HG03521 (cell line): ENCODE results near the gene PLA2G7.
"Not testable (repeated sequence)": the region's sequence is repeated elsewhere in the genome, so short reads cannot be mapped to it uniquely, and the experiment has no call there.

Experiments
- ATAC-seq: cut with Tn5 transposase; IDR thresholded peaks from one replicate; pipeline ENCODE4 v1.9.1; 2021; ENCODE audit warnings: mild to moderate bottlenecking, moderate library complexity; ENCODE audit not compliant: unreplicated experiment

The PLA2G7 gene

DNA sequence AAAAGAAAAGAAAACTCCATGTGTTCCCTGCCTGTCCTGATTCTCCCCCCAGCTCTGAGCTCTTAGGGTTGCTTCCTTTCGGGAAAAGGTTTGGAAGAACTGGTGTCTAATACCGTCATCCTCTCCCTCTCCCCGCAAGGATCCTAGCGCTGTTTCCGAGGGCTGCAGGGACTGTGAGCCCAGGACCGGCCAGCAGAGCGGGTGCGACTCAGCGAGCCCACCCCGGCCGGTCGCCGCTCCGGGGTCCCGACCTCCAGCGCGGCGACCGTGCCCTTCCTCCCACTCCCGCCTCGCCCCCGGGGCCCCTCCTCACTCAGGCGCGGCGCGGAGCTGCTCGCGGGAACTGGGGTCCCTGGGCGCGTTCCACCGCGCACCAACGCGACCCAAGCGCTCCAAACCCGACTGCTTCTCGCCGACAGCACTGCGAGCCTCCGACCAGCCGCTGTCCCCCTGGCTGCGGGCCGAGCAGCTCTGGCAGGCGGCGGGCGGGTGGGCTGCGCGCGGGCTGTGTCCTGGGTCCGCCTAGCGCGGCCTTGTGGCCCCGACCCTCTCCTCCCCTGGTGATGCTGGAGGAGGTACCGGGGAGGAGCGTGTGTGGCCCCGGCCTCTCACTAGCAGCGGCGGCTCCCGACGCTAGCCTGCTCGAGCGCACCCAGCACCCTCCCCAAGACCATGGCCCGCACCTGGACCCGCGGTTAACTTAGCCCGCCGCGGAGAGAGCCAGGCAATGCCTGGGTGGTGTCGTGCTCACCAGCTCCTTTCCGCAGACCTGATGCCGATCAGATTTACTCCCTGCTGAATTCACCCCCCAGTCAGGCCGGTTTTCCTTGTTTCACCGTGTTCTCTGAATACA lies at the start of gene PLA2G7:
TSS of gene PLA2G7 (minus strand) at position 509 of the 853 bp plus-strand sequence. CDS start 12,484 bp downstream, outside the sequence.
- ATAC-seq = no peak

DNA sequence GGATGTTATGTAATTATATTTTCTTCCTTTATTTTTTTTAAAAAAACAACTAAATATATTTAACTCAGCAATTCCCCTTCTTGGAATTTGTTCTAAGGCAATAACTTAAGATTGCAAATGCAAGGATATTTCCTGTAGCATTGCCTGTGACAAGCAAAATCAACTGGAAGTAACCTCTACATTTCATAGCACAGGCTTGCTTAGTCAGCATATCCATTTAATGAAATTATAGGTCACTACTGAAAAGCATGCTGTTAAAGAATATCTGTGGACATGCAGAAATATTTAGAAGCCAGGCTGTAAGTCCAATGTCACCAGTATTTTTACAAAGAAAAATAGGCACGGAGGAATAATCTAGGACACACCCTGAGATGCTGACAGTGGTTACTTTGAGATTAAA lies 49.4 kb upstream of the PLA2G7 start:
- ATAC-seq = no peak

DNA sequence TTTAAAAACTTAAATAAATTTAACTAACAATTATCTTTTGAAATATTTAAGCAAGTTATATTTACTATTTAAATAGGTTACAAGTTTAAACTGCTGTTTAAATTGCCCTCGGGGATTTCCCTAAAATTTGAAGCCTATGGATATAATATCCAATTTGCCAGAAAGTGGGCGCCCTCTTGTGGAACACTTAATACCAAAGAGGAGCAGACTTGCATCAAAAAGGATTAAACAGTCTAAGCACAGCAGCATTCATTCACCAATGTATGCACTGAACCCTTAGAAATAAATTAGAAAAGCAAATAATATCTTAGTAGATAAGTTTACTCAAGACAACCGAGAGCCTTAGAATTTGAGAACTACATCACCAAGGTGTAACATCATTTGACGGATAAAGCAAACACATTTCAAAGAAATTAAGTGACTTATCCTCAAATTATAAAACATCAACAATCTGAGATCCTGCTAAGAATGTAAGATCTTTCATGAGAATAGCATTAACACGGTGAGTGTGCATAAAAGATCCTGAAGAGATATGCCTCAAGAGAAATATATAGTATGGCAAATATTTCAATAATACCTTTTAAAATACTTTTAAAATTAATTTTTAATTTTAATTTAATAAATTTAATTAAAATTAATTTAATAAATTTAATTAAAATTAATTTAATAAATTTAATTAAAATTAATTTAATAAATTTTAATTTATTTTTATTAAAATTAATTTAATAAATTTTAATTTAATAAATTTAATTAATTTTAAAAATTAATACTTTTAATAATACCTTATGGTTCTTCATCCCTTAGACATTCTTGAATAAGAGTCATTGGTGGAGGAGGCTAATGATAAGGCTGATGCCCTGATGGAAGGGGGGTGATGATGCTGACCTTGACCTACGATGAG lies 46.6 kb upstream of the PLA2G7 start:
- ATAC-seq = no peak

DNA sequence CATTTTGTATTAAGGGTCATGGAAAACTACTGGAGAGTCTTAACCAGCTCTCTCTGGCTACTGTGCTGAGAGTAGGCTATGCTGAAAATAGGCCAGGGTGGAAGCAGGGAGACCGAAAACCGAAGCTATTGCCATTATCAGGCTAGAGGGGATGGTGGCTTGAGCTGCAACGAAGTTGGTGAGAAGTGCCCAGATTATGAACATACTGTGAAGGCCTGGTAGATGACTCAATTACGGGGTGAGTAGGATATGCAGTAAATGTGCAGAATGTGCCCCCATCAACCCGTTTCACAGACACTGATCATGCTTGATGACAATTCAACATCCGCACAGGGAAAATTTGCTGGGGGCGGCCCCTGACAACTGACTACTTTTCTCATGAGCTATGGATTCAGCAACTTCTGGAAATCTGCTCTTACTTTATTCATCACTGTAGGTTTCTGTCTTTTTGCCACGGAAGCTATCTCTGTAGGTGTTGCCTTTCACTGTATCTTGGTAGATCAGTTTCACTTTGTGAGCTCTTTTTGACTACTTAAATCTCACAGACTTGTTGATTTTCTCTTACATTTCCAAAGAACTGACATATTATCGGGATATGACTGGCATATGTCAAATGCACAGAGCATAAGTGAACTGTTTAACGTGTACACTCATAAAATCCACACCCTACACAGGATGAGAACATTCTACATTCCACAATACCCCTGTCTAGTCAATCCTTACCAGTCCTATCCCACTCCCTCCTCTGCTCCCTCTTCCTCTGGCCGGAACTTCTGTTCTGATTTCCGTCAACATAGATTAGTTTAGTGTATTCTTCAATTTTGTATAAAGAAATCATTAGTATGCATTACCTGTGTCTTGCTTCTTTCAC lies 42.5 kb upstream of the PLA2G7 start:
- no peak for ATAC-seq

DNA sequence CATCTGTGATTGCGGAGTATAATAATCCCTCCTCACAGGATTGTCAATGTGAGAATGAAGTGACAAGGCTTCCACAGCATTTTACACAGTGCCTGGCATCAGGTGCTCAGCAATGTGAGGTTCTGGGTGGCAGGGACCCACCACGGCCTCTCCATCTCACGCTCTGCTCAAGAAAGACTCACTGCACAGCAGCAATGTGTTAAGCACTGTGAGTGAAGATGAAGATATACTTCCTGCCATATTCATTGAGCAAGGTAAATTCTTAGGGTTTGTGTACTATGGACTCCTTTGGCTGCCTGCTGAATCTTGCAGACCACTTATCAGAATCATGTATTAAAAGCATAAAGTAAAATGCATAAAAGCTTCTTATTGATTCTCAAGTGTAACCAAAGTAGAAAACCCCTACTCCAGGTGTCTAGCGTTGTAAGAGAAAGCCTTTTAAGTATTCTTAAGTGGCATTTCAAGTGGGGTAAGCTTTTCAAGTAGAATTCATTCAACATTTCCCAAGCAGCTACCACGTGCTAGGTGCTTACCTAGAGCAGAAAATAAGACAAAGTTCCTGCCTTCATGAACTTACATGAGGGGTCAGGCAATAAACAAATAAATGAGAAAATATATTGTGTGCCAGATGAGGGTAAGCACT lies 41.0 kb upstream of the PLA2G7 start:
- no peak for ATAC-seq

DNA sequence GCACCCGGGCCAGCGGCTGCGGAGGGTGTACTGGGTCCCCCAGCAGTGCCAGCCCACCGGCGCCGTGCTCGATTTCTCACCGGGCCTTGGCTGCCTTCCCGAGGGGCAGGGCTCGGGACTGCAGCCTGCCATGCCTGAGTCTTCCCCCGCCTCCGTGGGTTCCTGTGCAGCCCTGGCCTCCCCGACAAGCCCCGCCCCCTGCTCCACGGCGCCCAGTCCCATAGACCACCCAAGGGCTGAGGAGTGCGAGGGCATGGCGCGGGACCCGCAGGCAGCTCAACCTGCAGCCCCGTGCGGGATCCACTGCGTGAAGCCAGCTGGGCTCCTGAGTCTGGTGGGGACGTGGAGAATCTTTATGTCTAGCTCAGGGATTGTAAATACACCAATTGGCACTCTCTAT lies 39.6 kb upstream of the PLA2G7 start:
- not testable (repeated sequence) for ATAC-seq

DNA sequence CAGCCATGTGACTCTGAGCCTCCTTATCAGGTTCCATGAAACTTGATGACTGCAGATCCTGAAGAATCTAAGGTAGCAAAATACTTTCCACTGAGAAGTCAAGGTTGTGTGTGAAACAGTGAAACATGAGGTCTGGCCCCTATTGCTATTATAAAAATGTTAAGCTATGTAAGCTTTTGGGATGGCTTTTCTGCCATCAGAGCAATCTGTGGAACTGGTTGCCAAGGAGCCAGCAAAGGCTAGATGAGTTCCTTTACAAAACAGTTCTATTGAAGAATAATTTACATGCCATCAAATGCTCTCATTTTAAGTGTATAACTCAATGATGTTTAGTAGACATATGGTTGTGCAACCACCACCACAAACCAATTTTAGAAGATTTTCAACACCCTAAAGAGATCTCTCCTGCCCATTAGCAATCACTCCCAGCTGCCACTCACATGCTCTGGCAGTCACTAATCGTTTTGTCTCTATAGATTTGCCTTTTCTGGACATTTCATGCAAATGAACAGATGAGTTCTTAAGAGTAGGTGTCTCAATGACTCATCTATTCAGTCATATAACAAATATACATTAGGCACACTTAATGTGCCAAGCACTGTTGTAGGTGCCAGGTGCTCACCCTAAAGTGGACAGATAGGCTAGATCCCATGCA lies 38.2 kb upstream of the PLA2G7 start:
- no peak for ATAC-seq

DNA sequence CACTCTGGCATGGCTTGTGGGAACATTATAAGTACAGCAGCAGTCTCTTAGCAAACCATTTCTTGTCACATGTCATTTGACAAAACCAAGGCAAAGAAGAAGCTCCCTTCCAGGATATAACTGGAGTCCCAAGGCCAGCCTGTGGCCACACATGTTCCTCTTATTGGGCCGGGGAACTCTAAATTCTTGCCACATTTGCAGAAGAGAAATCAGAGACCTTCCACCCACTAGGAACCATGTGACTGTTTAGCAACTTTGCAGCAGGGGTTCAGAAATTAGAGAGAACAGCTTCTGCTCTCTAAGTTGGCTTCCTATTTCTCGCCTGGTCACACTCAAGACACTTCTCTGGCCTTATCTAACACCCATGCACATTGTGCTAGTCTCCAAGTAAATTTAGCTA lies 37.6 kb upstream of the PLA2G7 start:
- peak; percentile 61 for ATAC-seq

DNA sequence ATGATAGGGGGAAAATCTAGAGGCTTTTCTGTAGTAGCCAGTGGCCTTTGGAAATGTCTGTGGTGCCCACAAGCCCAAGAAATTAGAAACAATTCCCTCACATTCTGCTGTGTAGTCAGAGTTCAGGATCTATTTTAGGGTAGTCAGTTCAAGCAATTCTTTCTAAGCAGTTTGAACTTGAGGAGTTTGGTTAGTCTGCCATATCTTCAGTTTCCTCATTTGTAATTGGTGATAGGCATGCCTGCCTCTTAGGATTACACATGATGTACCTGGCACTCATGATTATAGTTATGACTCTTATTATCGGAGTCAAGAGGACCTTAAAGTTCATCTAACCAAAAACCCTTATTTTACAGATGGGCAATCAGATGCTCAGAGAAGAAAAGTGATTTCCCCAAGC lies 36.8 kb upstream of the PLA2G7 start:
- no peak for ATAC-seq

DNA sequence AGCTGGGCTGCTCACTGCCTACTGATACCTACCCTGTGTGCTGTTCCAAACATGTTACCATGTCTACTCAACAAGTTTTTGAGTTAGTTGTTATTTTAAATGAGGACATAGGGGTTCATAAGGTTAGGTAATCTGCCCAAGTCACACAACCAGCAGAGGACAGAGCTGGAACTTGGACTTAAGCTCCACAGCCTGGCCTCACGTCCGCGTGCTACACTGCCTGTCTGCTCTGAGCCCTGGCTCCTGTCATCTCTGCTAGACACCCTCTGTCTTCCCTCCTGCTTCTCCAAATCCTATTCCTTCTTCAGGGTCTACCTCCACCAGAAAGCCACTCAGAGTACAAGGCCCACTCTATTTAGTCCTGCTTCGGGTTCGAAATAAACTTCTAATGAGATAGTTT lies 29.8 kb upstream of the PLA2G7 start:
- ATAC-seq = no peak

DNA sequence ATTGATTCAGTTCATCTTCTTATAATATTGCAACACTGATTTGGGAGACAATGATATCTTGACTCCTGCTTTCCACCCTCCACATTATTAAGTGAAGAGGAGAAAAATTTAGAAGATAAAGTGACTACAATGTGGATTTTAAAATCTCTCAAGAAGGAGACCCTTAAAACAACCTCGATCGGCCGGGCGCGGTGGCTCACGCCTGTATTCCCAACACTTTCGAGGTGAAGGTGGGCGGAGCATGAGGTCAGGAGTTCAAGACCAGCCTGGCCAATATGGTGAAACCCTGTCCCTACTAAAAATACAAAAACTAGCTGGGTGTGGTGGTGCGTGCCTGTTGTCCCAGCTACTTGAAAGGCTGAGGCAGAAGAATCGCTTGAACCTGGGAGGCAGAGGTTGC lies 29.1 kb upstream of the PLA2G7 start:
- ATAC-seq = not testable (repeated sequence)

DNA sequence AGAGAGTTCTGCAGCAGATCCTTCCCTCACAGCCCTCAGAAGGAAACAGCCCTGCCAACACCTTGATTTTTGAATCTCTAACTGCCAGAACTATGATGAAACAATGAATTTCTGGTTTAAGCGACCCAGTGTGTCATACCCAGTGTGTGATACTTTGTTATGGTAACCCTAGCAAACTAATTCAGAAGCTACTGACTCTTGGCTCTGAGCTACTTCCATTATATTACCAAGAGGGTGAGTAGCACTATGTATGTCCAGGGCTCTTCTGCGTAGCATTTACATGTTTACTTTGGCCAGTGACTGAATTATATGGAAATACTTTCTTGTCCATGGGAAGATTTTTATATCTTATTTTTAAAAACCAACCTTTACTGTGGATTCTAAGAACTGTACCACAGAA lies 28.3 kb upstream of the PLA2G7 start:
- ATAC-seq = no peak

DNA sequence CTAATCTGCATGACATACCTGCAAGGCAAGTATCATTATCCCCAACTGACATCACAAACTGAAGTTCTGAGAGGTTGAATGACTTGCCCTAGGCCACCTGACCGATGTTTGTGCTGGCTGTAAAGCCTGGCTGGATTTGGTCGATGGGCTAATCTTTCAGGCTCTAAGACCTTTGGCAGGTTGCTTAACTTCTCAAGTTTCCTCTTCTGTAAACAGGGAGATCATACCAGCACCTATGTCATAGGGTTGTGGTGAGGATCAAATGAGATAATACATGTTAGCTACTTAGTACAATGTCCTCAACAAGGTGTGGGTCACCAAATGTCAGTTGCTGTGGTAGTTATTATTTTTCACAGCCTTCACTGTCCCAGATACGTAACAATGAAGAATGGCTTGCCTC lies 25.8 kb upstream of the PLA2G7 start:
- no peak for ATAC-seq

DNA sequence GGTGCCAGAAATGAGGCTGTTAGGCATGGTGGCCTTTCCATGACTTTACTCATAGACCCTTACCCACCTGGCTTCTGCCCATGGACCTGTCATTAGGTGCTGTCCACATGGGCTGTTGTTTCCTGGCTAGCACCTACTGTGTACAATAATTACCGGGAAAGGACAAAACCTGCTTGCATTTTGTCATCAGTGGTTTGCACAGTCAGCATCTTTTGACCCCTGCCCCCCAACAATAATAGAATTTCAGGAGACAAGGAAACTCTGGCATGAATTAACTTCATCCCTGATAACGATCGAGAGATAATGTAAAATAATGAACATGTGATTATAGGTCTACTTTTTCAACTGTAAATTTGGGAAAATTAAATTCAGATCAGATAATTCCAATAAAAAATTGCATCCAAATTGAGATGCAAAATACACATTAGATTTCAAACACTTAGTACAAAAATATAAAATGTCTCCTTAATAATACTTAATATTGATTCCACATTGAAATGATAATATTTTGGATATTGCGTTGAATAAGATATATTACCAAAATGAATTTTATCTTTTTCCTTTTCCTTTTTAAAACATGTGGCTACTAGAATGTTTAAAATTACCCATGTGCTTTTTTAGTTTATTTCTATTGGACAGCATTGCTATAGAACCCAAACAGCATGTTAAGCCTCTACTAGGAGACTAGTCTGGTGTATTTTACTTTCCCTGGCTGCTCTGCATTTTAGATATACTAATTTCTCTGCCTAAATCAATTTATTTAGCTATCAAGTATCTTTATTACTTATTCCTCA lies 24.0 kb upstream of the PLA2G7 start:
- no peak for ATAC-seq

DNA sequence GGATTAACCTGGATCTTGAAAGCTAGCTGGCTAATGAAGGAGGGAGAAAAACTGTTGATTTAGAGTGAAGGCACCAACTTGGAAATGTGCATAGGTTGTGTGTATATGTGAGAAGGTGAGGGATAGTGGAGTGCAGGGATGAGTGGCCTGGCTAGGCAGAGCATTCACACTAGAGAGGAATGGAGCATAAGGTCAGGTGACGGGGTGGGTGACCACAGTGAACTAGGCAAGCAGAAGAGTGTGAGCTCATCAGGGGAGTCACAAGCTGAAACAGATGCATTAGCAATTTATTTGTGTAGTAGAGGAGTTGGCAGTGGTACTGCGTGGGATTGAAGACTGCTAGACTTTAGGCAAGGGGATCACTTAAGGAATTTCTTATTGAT lies 22.0 kb upstream of the PLA2G7 start:
- no peak for ATAC-seq

DNA sequence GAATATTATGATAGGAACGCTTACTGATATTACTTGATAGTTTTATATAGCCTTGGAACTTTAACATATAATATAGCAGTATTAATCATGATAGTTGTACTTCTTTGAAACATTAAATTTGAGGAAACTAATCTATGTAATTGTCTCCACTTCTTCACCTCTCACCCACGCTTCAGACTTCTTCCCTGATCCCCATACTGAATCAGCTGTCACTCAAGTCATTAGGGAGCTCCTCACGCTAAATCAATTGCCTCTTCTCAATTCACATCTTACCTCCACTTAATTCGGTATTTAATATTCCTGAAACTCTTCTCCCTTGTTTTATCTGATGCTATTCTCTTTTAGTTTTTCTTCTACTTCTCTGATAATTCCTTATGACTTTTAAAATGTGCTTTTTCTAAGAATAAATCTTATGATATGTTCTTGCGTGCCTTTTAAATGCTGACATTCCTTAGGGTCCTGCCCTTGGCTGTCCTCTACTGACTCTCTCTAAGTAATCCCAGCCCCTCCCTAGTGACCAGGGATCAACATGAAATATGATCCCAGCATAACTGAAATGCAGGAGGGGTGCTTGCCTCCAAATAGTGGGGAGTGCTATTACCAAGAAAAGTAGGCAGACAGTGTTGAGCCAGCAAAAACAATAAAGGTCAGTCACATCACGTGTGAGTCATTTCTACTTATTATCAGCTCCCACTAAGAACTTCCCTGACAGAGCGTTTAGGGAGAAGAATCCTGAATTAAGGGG lies 21.5 kb upstream of the PLA2G7 start:
- ATAC-seq = no peak

DNA sequence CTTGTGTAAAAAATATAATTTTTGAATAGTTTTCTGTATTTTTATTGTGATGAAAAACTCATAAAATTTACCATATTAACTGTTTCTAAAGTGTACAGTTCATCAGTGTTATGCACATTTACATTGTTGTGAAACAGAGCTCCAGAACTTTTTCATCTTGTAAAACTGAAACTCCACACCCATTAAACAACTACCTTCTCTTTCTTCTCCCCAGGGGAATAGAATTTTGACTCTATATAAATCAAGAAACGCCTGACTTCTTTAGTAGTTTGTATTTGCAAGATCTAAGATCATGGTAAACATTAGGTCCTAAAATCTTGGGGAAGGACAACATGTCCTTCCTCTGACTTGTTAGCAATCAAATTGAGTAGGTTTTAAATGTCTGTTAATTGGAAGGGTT lies 20.7 kb upstream of the PLA2G7 start:
- ATAC-seq = no peak

DNA sequence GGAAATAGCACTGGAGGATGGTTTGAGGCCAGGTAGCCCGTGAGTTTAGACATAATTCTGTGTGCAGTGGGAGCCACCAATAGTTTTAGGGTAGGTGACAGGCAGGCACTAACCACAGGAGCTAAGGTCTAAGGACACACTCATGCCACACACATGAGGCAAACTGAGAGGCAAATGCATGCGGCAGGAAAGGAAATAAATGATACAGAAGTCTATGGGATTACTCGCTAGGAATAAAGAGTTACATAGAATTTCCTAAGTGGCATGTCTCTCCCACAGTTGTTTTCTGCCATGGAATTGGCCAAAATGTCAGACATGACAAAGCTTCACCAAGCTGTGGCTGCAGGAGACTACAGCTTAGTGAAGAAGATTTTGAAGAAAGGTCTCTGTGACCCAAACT lies 16.5 kb upstream of the PLA2G7 start:
- no peak for ATAC-seq

DNA sequence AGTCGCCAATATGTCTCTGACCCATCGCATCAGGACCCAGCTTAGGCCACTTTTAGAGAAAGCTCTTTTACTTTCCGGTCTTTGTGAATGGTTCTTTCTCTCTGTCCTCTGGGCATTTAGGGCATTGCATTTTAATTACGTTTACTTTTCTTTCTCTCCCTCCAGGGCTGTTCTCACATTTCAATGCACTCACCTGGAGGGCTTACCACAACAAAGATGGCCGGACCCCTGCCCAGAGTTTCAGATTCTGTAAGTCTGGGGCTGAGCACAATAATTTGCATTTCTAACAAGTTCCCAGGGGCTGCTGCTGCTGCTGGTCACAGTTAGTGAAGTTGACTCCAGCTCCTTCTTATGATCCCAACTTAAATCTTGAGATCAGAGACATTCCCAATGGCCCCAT lies 14.6 kb upstream of the PLA2G7 start:
- ATAC-seq = no peak
